SK-N-SH treated with all-trans-retinoic acid at 6 μM for 48 hours (cell line): ENCODE results near the gene FAM114A2.

Experiments
- ARNTL ChIP-seq: fragments of 450-650 bp; formaldehyde crosslinking; IDR thresholded peaks from 2 replicates; pipeline ENCODE4 v1.5.0; 2020; ENCODE audit warnings: low read depth, mild to moderate bottlenecking, moderate library complexity, borderline replicate concordance
- ISL1 ChIP-seq: fragments of 250-450 bp; sonication (Bioruptor Pico); IDR thresholded peaks from 2 replicates; pipeline ENCODE4 v2.1.2; 2022; ENCODE audit warnings: mild to moderate bottlenecking, moderate library complexity
- PPARA ChIP-seq: fragments of 250-450 bp; sonication (Bioruptor Pico); IDR thresholded peaks from 2 replicates; pipeline ENCODE4 v1.5.0; 2020; ENCODE audit warnings: mild to moderate bottlenecking, borderline replicate concordance

DNA sequence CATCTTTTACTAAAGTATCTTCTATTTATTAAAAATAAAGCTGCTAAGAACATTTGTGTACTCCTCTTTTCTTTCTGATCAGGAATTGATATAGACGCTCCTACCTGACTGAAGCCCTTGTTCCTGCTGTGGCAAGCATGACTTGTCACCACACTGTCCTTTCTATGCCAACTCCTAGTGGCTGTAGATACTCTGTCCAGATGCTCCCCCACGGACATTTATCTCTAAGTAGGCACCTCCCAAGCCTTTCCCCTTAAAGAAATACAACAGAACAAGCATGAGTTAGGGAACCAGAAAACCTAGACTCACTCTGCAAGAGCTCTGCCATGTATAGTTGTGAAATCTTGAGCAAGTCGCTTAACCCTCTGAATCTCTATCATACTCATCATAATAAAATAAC lies 53.2 kb downstream of the FAM114A2 start:
- TF ChIP-seq ISL1 (CRISPR knock-in tag) (no peak), ARNTL (CRISPR knock-in tag) (no peak), PPARA (CRISPR knock-in tag) (no peak)
